HEK293 (cell line): ENCODE data around the gene ZIC5.
A peak's percentile ranks its signal among the peaks of the same experiment; 100 is the strongest.

ENCODE experiments used
- BCL11B ChIP-seq: fragments of 450-650 bp; formaldehyde crosslinking; IDR thresholded peaks from 2 replicates; pipeline ENCODE4 v1.5.1; 2016; ENCODE audit warnings: low read depth, missing biosample characterization, missing genetic modification characterization
- GLIS1 ChIP-seq: fragments of 450-650 bp; formaldehyde crosslinking; IDR thresholded peaks from 2 replicates; pipeline ENCODE4 v1.5.1; 2016; ENCODE audit warnings: missing biosample characterization, missing genetic modification characterization
- IKZF3 ChIP-seq: fragments of 450-650 bp; IDR thresholded peaks from 2 replicates; pipeline ENCODE4 v1.5.0; 2018; ENCODE audit warnings: missing biosample characterization, mild to moderate bottlenecking, missing genetic modification characterization, moderate library complexity
- KLF10 ChIP-seq: fragments of 450-650 bp; IDR thresholded peaks from 2 replicates; pipeline ENCODE4 v1.5.1; 2018; ENCODE audit warnings: missing biosample characterization, mild to moderate bottlenecking, missing genetic modification characterization
- ZBTB21 ChIP-seq: fragments of 450-650 bp; formaldehyde crosslinking; IDR thresholded peaks from 2 replicates; pipeline ENCODE4 v1.5.1; 2017; ENCODE audit warnings: missing biosample characterization, missing genetic modification characterization
- ZEB2 ChIP-seq: fragments of 450-650 bp; formaldehyde crosslinking; IDR thresholded peaks from 2 replicates; pipeline ENCODE4 v1.5.1; 2016; ENCODE audit warnings: missing biosample characterization, missing genetic modification characterization
- ZIC2 ChIP-seq: fragments of 450-650 bp; formaldehyde crosslinking; IDR thresholded peaks from 2 replicates; pipeline ENCODE4 v1.5.1; 2016; ENCODE audit warnings: missing biosample characterization, missing genetic modification characterization
- ZNF473 ChIP-seq: fragments of 450-650 bp; formaldehyde crosslinking; IDR thresholded peaks from 2 replicates; pipeline ENCODE4 v1.5.1; 2017; ENCODE audit warnings: missing biosample characterization, missing genetic modification characterization
- ZNF548 ChIP-seq: fragments of 450-650 bp; formaldehyde crosslinking; IDR thresholded peaks from 2 replicates; pipeline ENCODE4 v1.5.1; 2016; ENCODE audit warnings: missing biosample characterization, missing genetic modification characterization
- ZNF558 ChIP-seq: fragments of 450-650 bp; formaldehyde crosslinking; IDR thresholded peaks from 2 replicates; pipeline ENCODE4 v1.5.1; 2016; ENCODE audit warnings: missing biosample characterization, missing genetic modification characterization
- ZNF610 ChIP-seq: fragments of 450-650 bp; formaldehyde crosslinking; IDR thresholded peaks from 2 replicates; pipeline ENCODE4 v1.5.1; 2016; ENCODE audit warnings: missing biosample characterization, missing genetic modification characterization, borderline replicate concordance
- ZNF624 ChIP-seq: fragments of 450-650 bp; formaldehyde crosslinking; IDR thresholded peaks from 2 replicates; pipeline ENCODE4 v1.5.1; 2017; ENCODE audit warnings: missing biosample characterization, missing genetic modification characterization
- ZNF677 ChIP-seq: fragments of 450-650 bp; IDR thresholded peaks from 2 replicates; pipeline ENCODE4 v1.5.0; 2018; ENCODE audit warnings: missing biosample characterization, mild to moderate bottlenecking, missing genetic modification characterization, moderate library complexity
- ZNF785 ChIP-seq: fragments of 450-650 bp; formaldehyde crosslinking; IDR thresholded peaks from 2 replicates; pipeline ENCODE4 v1.5.1; 2016; ENCODE audit warnings: missing biosample characterization, missing genetic modification characterization
- ZSCAN30 ChIP-seq: fragments of 450-650 bp; IDR thresholded peaks from 2 replicates; pipeline ENCODE4 v1.5.1; 2018; ENCODE audit warnings: missing biosample characterization, mild to moderate bottlenecking, missing genetic modification characterization, moderate library complexity
- TF ChIP-seq, protein P1 (sequence below): fragments of 450-650 bp; formaldehyde crosslinking; IDR thresholded peaks from 2 replicates; pipeline ENCODE4 v1.5.1; 2017; ENCODE audit warnings: missing biosample characterization, mild to moderate bottlenecking, missing genetic modification characterization, moderate library complexity
- TF ChIP-seq, protein P2 (sequence below): fragments of 450-650 bp; formaldehyde crosslinking; IDR thresholded peaks from 2 replicates; pipeline ENCODE4 v1.5.1; 2016; ENCODE audit warnings: missing biosample characterization, missing genetic modification characterization
- TF ChIP-seq, protein P3 (sequence below): sonication (generic); formaldehyde crosslinking; IDR thresholded peaks from 2 replicates; pipeline ENCODE4 v1.8.1; 2022; ENCODE audit warnings: mild to moderate bottlenecking, moderate library complexity, missing genetic modification reagents
- TF ChIP-seq, protein P4 (sequence below): fragments of 450-650 bp; formaldehyde crosslinking; IDR thresholded peaks from 2 replicates; pipeline ENCODE4 v1.5.1; 2016; ENCODE audit warnings: missing biosample characterization, missing genetic modification characterization
- TF ChIP-seq, protein P5 (sequence below): fragments of 450-650 bp; formaldehyde crosslinking; optimal IDR thresholded peaks from 2 replicates; pipeline ENCODE3; 2016; ENCODE audit warnings: missing biosample characterization, mild to moderate bottlenecking, missing genetic modification characterization
- TF ChIP-seq, protein P6 (sequence below): fragments of 450-650 bp; formaldehyde crosslinking; IDR thresholded peaks from 2 replicates; pipeline ENCODE4 v1.5.1; 2017; ENCODE audit warnings: missing biosample characterization, missing genetic modification characterization

ZIC5 gene

DNA sequence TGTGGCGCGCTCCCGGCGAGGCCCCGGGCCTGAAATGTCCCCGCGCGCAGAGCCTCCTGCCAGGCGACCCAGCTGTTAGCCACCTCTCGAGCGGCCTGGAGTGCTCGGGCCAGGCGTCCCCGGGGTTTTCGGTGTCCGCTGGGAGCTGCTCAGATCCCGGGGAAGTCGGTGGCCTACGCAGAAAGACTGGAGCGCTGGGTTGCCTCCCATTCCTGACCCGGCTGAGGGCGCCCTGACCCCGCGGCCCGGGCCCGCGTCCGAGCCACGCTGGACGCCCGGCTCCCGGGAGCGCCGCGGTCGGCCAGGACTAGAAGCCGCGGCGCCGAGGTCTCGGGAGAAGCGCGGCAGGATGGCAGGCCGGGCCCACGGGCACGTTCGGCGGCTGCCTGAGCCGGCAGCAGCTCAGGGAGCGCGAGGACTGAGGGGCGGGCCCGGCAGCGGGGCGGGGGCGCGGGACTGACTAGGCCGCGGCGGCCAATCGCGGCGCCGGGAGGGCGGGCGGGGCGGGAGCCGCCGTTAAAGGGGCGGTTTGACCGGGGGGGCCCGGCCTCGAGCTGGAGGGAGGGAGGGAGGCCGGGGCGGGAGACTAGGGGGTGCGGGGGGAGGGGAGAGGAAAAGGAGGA, 8.7 kb upstream of the ZIC5 start (continued):
- TF ChIP-seq, protein P1, sequence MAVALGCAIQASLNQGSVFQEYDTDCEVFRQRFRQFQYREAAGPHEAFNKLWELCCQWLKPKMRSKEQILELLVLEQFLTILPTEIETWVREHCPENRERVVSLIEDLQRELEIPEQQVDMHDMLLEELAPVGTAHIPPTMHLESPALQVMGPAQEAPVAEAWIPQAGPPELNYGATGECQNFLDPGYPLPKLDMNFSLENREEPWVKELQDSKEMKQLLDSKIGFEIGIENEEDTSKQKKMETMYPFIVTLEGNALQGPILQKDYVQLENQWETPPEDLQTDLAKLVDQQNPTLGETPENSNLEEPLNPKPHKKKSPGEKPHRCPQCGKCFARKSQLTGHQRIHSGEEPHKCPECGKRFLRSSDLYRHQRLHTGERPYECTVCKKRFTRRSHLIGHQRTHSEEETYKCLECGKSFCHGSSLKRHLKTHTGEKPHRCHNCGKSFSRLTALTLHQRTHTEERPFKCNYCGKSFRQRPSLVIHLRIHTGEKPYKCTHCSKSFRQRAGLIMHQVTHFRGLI (tag by site-specific recombination): no peak
- TF ChIP-seq ZNF610 (tag by site-specific recombination) (0 out of 2 replicates have a peak, but pooled peaks have one; percentile 44), KLF10 (tag by site-specific recombination) (peak; percentile 56), ZNF624 (tag by site-specific recombination) (no peak), BCL11B (tag by site-specific recombination) (0 out of 2 replicates have a peak, but pooled peaks have one; percentile 41), ZBTB21 (tag by site-specific recombination) (no peak), ZNF548 (tag by site-specific recombination) (no peak), ZEB2 (peak; percentile 27; the same call in 1 of the 2 replicates), ZNF473 (no peak), ZNF785 (tag by site-specific recombination) (no peak), ZIC2 (tag by site-specific recombination) (peak; percentile 96), IKZF3 (tag by site-specific recombination) (peak; percentile 61), ZNF558 (no peak), GLIS1 (tag by site-specific recombination) (peak; percentile 51; the same call in 1 of the 2 replicates), ZNF677 (peak; percentile 52; the same call in 1 of the 2 replicates), ZSCAN30 (tag by site-specific recombination) (peak; percentile 50; the same call in 1 of the 2 replicates)
- TF ChIP-seq, protein P2, sequence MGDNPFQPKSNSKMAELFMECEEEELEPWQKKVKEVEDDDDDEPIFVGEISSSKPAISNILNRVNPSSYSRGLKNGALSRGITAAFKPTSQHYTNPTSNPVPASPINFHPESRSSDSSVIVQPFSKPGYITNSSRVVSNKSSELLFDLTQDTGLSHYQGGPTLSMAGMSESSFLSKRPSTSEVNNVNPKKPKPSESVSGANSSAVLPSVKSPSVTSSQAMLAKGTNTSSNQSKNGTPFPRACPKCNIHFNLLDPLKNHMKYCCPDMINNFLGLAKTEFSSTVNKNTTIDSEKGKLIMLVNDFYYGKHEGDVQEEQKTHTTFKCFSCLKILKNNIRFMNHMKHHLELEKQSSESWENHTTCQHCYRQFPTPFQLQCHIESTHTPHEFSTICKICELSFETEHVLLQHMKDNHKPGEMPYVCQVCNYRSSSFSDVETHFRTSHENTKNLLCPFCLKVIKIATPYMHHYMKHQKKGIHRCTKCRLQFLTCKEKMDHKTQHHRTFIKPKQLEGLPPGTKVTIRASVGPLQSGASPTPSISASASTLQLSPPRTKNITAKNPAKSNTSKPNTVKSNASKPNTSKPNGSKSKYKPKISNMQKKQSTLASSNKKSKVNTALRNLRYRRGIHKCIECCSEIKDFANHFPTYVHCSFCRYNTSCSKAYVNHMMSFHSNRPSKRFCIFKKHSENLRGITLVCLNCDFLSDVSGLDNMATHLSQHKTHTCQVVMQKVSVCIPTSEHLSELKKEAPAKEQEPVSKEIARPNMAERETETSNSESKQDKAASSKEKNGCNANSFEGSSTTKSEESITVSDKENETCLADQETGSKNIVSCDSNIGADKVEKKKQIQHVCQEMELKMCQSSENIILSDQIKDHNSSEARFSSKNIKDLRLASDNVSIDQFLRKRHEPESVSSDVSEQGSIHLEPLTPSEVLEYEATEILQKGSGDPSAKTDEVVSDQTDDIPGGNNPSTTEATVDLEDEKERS (tag by site-specific recombination): no peak
- TF ChIP-seq, protein P3, sequence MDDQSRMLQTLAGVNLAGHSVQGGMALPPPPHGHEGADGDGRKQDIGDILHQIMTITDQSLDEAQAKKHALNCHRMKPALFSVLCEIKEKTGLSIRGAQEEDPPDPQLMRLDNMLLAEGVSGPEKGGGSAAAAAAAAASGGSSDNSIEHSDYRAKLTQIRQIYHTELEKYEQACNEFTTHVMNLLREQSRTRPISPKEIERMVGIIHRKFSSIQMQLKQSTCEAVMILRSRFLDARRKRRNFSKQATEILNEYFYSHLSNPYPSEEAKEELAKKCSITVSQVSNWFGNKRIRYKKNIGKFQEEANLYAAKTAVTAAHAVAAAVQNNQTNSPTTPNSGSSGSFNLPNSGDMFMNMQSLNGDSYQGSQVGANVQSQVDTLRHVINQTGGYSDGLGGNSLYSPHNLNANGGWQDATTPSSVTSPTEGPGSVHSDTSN (CRISPR knock-in tag): 0 out of 2 replicates have a peak, but pooled peaks have one; percentile 35
- TF ChIP-seq, protein P4, sequence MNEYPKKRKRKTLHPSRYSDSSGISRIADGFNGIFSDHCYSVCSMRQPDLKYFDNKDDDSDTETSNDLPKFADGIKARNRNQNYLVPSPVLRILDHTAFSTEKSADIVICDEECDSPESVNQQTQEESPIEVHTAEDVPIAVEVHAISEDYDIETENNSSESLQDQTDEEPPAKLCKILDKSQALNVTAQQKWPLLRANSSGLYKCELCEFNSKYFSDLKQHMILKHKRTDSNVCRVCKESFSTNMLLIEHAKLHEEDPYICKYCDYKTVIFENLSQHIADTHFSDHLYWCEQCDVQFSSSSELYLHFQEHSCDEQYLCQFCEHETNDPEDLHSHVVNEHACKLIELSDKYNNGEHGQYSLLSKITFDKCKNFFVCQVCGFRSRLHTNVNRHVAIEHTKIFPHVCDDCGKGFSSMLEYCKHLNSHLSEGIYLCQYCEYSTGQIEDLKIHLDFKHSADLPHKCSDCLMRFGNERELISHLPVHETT (tag by site-specific recombination): no peak
- TF ChIP-seq, protein P5, sequence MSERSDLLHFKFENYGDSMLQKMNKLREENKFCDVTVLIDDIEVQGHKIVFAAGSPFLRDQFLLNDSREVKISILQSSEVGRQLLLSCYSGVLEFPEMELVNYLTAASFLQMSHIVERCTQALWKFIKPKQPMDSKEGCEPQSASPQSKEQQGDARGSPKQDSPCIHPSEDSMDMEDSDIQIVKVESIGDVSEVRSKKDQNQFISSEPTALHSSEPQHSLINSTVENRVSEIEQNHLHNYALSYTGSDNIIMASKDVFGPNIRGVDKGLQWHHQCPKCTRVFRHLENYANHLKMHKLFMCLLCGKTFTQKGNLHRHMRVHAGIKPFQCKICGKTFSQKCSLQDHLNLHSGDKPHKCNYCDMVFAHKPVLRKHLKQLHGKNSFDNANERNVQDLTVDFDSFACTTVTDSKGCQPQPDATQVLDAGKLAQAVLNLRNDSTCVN (tag by site-specific recombination): peak; percentile 87
- TF ChIP-seq, protein P6, sequence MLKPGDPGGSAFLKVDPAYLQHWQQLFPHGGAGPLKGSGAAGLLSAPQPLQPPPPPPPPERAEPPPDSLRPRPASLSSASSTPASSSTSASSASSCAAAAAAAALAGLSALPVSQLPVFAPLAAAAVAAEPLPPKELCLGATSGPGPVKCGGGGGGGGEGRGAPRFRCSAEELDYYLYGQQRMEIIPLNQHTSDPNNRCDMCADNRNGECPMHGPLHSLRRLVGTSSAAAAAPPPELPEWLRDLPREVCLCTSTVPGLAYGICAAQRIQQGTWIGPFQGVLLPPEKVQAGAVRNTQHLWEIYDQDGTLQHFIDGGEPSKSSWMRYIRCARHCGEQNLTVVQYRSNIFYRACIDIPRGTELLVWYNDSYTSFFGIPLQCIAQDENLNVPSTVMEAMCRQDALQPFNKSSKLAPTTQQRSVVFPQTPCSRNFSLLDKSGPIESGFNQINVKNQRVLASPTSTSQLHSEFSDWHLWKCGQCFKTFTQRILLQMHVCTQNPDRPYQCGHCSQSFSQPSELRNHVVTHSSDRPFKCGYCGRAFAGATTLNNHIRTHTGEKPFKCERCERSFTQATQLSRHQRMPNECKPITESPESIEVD (tag by site-specific recombination): no peak
- TF ChIP-seq, all 188 proteins: peak for 15
